Activated B cell treated with CpG ODN at 0.5 μM for 24 hours (primary cell): Measurements from ENCODE around the gene JRKL. TPM values are rescaled to one million over a fixed set of nuclear protein-coding genes. Genes with fewer than 3 reads are reported as not detected.

Experiments
- total RNA-seq: library from RNA; stranded (reverse); gene quantifications from 2 replicates; pipeline ENCODE4 v1.2.3, GENCODE V29; 2022

The JRKL gene
- total RNA-seq, 1 donor from 2014 or later: 9.8 TPM

Other genes with a start within 250 kb of the JRKL start
- 20.9 and 24.8 TPM in 2 replicates for gene MAML2, start 46.8 kb upstream of the JRKL start, total RNA-seq
- 22.6 and 33.8 TPM in 2 replicates for gene CCDC82, start 101 bp upstream of the JRKL start, total RNA-seq